Stimulated activated memory B cell treated with anti-CD40 and anti-IgM and Interleukin-4, amounts not matched to agents 10 μg/mL and 1 μg/mL and 100 μg/mL, for 72 hours (primary cell): ENCODE data around the gene ZMYND15.

Experiments used
- ATAC-seq: fragments of 150-1000 bp; cut with Tn5 transposase; 2 replicates; pipeline ENCODE4 v1.10.0; 2021
- H3K27ac Mint-ChIP-seq: one replicate; pipeline ENCODE4 v1.8.0; 2022; ENCODE audit warnings: mild to moderate bottlenecking, mixed read lengths
- H3K27me3 Mint-ChIP-seq: one replicate; pipeline ENCODE4 v1.8.0; 2022; ENCODE audit warnings: mixed read lengths
- H3K36me3 Mint-ChIP-seq: one replicate; pipeline ENCODE4 v1.8.0; 2022; ENCODE audit warnings: mixed read lengths
- H3K4me1 Mint-ChIP-seq: one replicate; pipeline ENCODE4 v1.8.0; 2022; ENCODE audit warnings: mixed read lengths
- H3K4me3 Mint-ChIP-seq: one replicate; pipeline ENCODE4 v1.8.0; 2022; ENCODE audit warnings: mild to moderate bottlenecking, moderate library complexity, mixed read lengths
- H3K9me3 Mint-ChIP-seq: one replicate; pipeline ENCODE4 v1.8.0; 2022; ENCODE audit warnings: mixed read lengths

The ZMYND15 gene

GRCh38 chr17:4782652-4783051 lies 43.0 kb downstream of the ZMYND15 start:
- H3K27ac Mint-ChIP-seq = no peak overlapping the region
- no peak overlapping the region for H3K4me3 Mint-ChIP-seq
- H3K27me3 Mint-ChIP-seq = peaks cover 81% of the 10 kb centered on the region
- ATAC-seq = no peak
- H3K9me3 Mint-ChIP-seq = no peaks in the 10 kb centered on the region
- H3K36me3 Mint-ChIP-seq = no peaks in the 10 kb centered on the region
- peaks cover 19% of the 10 kb centered on the region for H3K4me1 Mint-ChIP-seq

- H3K27ac Mint-ChIP-seq = no peak overlapping the region
- peaks cover 35% of the 10 kb centered on the region for H3K4me1 Mint-ChIP-seq
- no peak overlapping the region for H3K4me3 Mint-ChIP-seq
- H3K9me3 Mint-ChIP-seq = no peaks in the 10 kb centered on the region
- no peaks in the 10 kb centered on the region for H3K36me3 Mint-ChIP-seq
- peaks cover 79% of the 10 kb centered on the region for H3K27me3 Mint-ChIP-seq
- no peak for ATAC-seq
These were observed 45.9 kb downstream of the ZMYND15 start for GRCh38 chr17:4785311-4786105.

- Mint-ChIP-seq H3K4me1 (peaks cover 41% of the 10 kb centered on the region), H3K27ac (no peak within 1 kb of the TSS)
- no peak for ATAC-seq
These were observed 46.5 kb downstream of the ZMYND15 start, which contains the start of gene VMO1 for GRCh38 chr17:4786106-4786511. VMO1 (minus strand) TSS chr17:4786364; CDS start chr17:4786352, 12 bp downstream.

GRCh38 chr17:4786516-4786915 lies 46.9 kb downstream of the ZMYND15 start:
- Mint-ChIP-seq H3K4me3 (no peak overlapping the region), H3K27ac (no peak overlapping the region), H3K36me3 (no peaks in the 10 kb centered on the region), H3K27me3 (peaks cover 74% of the 10 kb centered on the region), H3K4me1 (peaks cover 42% of the 10 kb centered on the region), H3K9me3 (no peaks in the 10 kb centered on the region)
- ATAC-seq = no peak

More at GRCh38 chr17:4786106-4786511, 46.5 kb downstream of the ZMYND15 start, which contains the start of gene VMO1:
- Mint-ChIP-seq H3K4me3 (no peak within 1 kb of the TSS), H3K9me3 (no peaks in the 10 kb centered on the region), H3K27me3 (peaks cover 74% of the 10 kb centered on the region), H3K36me3 (no peaks in the 10 kb centered on the region)

- no peak for ATAC-seq
- Mint-ChIP-seq H3K27me3 (peaks cover 66% of the 10 kb centered on the region), H3K4me3 (peak overlapping the region; percentile 58), H3K4me1 (peaks cover 42% of the 10 kb centered on the region), H3K9me3 (no peaks in the 10 kb centered on the region), H3K36me3 (no peaks in the 10 kb centered on the region), H3K27ac (no peak overlapping the region)
These were observed 48.6 kb downstream of the ZMYND15 start for GRCh38 chr17:4788159-4788806.

GRCh38 chr17:4788807-4789700 lies 49.4 kb downstream of the ZMYND15 start, which contains the start of gene GLTPD2:
GLTPD2 (plus strand) TSS chr17:4788964; CDS start chr17:4789012, 48 bp downstream.
- Mint-ChIP-seq H3K9me3 (no peaks in the 10 kb centered on the region), H3K36me3 (no peaks in the 10 kb centered on the region), H3K4me3 (peak within 1 kb of the TSS; percentile 94), H3K4me1 (peaks cover 42% of the 10 kb centered on the region), H3K27me3 (peaks cover 66% of the 10 kb centered on the region), H3K27ac (peak within 1 kb of the TSS; percentile 77)
- ATAC-seq = no peak

- Mint-ChIP-seq H3K9me3 (no peaks in the 10 kb centered on the region), H3K27ac (peak overlapping the region; percentile 77), H3K27me3 (peaks cover 61% of the 10 kb centered on the region), H3K4me3 (peak overlapping the region; percentile 94), H3K4me1 (peaks cover 42% of the 10 kb centered on the region), H3K36me3 (no peaks in the 10 kb centered on the region)
- no peak for ATAC-seq
These were observed 50.0 kb downstream of the ZMYND15 start for GRCh38 chr17:4789701-4789950.

- Mint-ChIP-seq H3K9me3 (no peaks in the 10 kb centered on the region), H3K4me3 (peak overlapping the region; percentile 94), H3K36me3 (no peaks in the 10 kb centered on the region), H3K4me1 (peaks cover 41% of the 10 kb centered on the region), H3K27me3 (peaks cover 59% of the 10 kb centered on the region), H3K27ac (peak overlapping the region; percentile 77)
- peak; percentile 97 for ATAC-seq
These were observed 50.5 kb downstream of the ZMYND15 start for GRCh38 chr17:4789951-4790704.

- Mint-ChIP-seq H3K4me3 (peak overlapping the region; percentile 94), H3K4me1 (peaks cover 35% of the 10 kb centered on the region), H3K27ac (peak overlapping the region; percentile 77), H3K27me3 (peaks cover 53% of the 10 kb centered on the region), H3K36me3 (no peaks in the 10 kb centered on the region), H3K9me3 (no peaks in the 10 kb centered on the region)
- no peak for ATAC-seq
These were observed 51.1 kb downstream of the ZMYND15 start for GRCh38 chr17:4790705-4791088.

- H3K4me3 Mint-ChIP-seq = peak overlapping the region; percentile 100
These were observed 55.5 kb downstream of the ZMYND15 start for GRCh38 chr17:4795168-4795567.

More at GRCh38 chr17:4795168-4795567, 55.5 kb downstream of the ZMYND15 start:
- Mint-ChIP-seq H3K4me1 (peaks cover 22% of the 10 kb centered on the region), H3K9me3 (no peaks in the 10 kb centered on the region), H3K27ac (peak overlapping the region; percentile 97), H3K27me3 (peaks cover 12% of the 10 kb centered on the region), H3K36me3 (peaks cover 21% of the 10 kb centered on the region)
- no peak for ATAC-seq
